Osteoblast (primary cell): ENCODE results near the gene MAP2K3. TPM values are rescaled to one million over a fixed set of nuclear protein-coding genes. Genes with fewer than 3 reads are reported as not detected.

Source experiments
- DNase-seq: peaks from one replicate; pipeline ENCODE4 v3.0.0; 2011; ENCODE audit warnings: low spot score, mixed read lengths; ENCODE audit not compliant: insufficient read length; ENCODE audit errors: missing footprints
- H2AFZ ChIP-seq: 2 replicates; pipeline ENCODE4 v1.6.0; 2011; ENCODE audit warnings: mild to moderate bottlenecking, low read length
- H3K27ac ChIP-seq: 2 replicates; pipeline ENCODE4 v1.5.1; 2011; ENCODE audit warnings: mild to moderate bottlenecking, low read depth, low read length, moderate library complexity
- H3K27me3 ChIP-seq: 2 replicates; pipeline ENCODE4 v1.6.0; 2012; ENCODE audit warnings: mild to moderate bottlenecking, control low read depth, inconsistent platforms, low read length, moderate library complexity; ENCODE audit not compliant: insufficient read depth
- H3K36me3 ChIP-seq: 2 replicates; pipeline ENCODE4 v1.5.1; 2011; ENCODE audit warnings: mild to moderate bottlenecking, low read length, control low read depth, moderate library complexity; ENCODE audit not compliant: insufficient read depth
- H3K4me1 ChIP-seq: 2 replicates; pipeline ENCODE4 v1.5.1; 2011; ENCODE audit warnings: mild to moderate bottlenecking, low read length, control low read depth, moderate library complexity; ENCODE audit not compliant: insufficient read depth
- H3K4me2 ChIP-seq: 2 replicates; pipeline ENCODE4 v1.6.0; 2011; ENCODE audit warnings: mild to moderate bottlenecking, low read length; ENCODE audit not compliant: insufficient read depth
- H3K4me3 ChIP-seq: fragments of 200-600 bp; sonication (generic); 3 replicates; pipeline ENCODE4 v1.5.1; 2012; ENCODE audit warnings: mild to moderate bottlenecking, low read length, inconsistent platforms; ENCODE audit not compliant: insufficient read depth
- H3K79me2 ChIP-seq: 2 replicates; pipeline ENCODE4 v1.6.0; 2012; ENCODE audit warnings: mild to moderate bottlenecking, low read length, control low read depth, inconsistent platforms; ENCODE audit not compliant: insufficient read depth
- H3K9me3 ChIP-seq: 2 replicates; pipeline ENCODE4 v1.5.1; 2011; ENCODE audit warnings: low read depth, low read length, control low read depth
- H4K20me1 ChIP-seq: 2 replicates; pipeline ENCODE4 v1.6.0; 2012; ENCODE audit warnings: mild to moderate bottlenecking, low read length, control low read depth; ENCODE audit not compliant: insufficient read depth
- total RNA-seq: library from RNA; depleted of rRNA; stranded (reverse); fragments of >200 nt; gene quantifications from 2 replicates; pipeline ENCODE4 v1.2.3, GENCODE V29; 2012
- TF ChIP-seq, protein P1 (sequence below): IDR thresholded peaks from 2 replicates; pipeline ENCODE4 v1.5.1; 2011; ENCODE audit warnings: mild to moderate bottlenecking, low read depth, low read length, moderate library complexity; ENCODE audit errors: extremely low read depth

MAP2K3 gene
- total RNA-seq, 1 donor: 27.5 TPM

DNA sequence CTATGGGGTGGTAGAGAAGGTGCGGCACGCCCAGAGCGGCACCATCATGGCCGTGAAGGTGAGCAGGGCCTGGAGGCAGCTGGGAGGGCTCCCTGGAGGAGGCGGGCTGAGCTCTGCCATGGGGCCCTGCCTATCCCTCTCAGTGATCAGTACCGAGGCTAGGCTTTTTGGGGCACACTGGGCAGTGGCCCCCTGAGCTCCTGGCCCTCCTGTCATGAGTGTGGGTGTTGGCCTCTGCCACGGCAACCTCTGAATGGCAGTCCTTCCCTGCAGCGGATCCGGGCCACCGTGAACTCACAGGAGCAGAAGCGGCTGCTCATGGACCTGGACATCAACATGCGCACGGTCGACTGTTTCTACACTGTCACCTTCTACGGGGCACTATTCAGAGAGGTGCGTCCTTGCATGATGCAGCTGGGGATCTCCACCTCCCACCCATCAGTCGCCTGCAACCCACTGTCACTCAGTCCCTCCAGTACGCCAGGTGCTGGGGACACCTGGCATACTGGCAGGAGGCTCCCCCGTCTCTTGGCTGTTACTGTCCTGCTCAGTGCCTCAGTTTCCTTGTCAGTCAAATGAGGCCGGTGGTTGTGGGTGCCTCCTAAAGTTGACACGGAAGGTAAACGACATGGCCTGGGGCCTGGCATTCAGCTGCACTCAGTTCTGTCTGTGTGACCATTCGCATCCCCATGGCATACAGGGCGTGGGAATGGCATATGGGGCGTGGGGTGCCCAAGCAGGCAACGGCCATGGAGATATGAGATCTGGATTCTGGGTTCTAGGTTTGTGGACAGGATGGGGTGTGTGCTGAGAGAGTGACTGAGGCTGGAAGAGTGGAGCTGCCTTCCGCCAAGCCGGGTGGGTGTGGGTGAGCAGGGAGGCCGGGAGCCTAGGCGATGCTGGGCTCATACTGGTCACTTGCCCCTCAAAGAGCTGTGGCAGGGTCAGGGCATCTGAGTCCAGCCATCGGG is 16.4 kb downstream of the MAP2K3 start:
- TF ChIP-seq, protein P1, sequence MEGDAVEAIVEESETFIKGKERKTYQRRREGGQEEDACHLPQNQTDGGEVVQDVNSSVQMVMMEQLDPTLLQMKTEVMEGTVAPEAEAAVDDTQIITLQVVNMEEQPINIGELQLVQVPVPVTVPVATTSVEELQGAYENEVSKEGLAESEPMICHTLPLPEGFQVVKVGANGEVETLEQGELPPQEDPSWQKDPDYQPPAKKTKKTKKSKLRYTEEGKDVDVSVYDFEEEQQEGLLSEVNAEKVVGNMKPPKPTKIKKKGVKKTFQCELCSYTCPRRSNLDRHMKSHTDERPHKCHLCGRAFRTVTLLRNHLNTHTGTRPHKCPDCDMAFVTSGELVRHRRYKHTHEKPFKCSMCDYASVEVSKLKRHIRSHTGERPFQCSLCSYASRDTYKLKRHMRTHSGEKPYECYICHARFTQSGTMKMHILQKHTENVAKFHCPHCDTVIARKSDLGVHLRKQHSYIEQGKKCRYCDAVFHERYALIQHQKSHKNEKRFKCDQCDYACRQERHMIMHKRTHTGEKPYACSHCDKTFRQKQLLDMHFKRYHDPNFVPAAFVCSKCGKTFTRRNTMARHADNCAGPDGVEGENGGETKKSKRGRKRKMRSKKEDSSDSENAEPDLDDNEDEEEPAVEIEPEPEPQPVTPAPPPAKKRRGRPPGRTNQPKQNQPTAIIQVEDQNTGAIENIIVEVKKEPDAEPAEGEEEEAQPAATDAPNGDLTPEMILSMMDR: no peak
- Histone ChIP-seq H3K9me3 (no peaks in the 10 kb centered on the region), H3K27ac (no peak overlapping the region), H3K4me3 (no peak overlapping the region), H3K79me2 (peaks cover 89% of the 10 kb centered on the region), H3K4me1 (peaks cover 5% of the 10 kb centered on the region), H3K27me3 (no peaks in the 10 kb centered on the region), H4K20me1 (peaks cover 73% of the 10 kb centered on the region), H3K36me3 (peaks cover 73% of the 10 kb centered on the region), H2AFZ (no peak overlapping the region), H3K4me2 (no peak overlapping the region)
- peak; percentile 76 for DNase-seq

DNA sequence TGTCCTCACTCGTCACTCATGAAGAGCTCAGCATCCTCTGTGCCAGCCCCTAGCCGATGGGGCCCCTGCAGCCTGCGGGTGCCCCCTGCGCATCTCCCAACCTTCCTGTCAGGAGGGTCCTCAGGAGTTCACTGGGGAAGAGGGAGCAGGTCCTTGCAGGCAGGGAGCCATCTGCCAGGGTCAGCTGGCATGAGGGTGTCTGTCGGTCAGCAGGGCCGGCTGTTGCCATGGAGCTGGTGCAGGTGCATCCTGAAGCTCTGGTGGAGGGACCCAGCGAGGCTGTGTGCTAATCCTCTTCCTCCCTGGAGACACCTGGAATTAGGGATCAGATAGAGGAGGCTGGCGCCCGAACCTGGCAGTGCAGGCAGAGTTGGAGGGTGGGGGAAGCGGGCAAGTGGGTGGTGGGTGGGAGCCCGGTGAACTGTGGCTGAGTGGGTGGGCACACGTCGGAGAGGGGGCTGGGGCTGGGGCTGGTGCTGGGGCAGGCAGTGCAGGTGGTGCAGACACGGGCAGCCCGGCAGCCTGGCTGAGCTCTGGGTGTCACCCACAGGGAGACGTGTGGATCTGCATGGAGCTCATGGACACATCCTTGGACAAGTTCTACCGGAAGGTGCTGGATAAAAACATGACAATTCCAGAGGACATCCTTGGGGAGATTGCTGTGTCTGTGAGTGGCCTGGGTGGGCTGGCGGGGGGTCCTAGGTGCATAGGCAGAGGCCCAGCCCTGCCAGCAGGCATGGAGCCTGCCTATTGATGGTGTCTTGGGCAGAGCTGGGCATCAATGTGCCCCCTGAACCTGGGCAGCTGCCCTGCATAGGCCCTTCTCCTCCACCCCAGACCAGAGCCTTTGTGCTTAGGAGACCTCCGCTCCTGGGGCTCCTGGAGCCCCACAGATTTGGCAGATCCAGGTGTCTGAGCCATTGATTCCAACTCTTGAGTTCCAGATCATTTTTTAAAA is 17.4 kb downstream of the MAP2K3 start:
- peaks cover 79% of the 10 kb centered on the region for H3K79me2 ChIP-seq
- H3K4me1 ChIP-seq: no peaks in the 10 kb centered on the region
- no peaks in the 10 kb centered on the region for H3K27me3 ChIP-seq
- no peaks in the 10 kb centered on the region for H3K9me3 ChIP-seq
- DNase-seq: peak; percentile 61
- no peak overlapping the region for H3K27ac ChIP-seq
- H3K4me3 ChIP-seq: no peak overlapping the region
- no peak overlapping the region for H3K4me2 ChIP-seq
- H2AFZ ChIP-seq: no peak overlapping the region
- peaks cover 83% of the 10 kb centered on the region for H3K36me3 ChIP-seq
- H4K20me1 ChIP-seq: peaks cover 63% of the 10 kb centered on the region
- TF ChIP-seq, protein P1: no peak

DNA sequence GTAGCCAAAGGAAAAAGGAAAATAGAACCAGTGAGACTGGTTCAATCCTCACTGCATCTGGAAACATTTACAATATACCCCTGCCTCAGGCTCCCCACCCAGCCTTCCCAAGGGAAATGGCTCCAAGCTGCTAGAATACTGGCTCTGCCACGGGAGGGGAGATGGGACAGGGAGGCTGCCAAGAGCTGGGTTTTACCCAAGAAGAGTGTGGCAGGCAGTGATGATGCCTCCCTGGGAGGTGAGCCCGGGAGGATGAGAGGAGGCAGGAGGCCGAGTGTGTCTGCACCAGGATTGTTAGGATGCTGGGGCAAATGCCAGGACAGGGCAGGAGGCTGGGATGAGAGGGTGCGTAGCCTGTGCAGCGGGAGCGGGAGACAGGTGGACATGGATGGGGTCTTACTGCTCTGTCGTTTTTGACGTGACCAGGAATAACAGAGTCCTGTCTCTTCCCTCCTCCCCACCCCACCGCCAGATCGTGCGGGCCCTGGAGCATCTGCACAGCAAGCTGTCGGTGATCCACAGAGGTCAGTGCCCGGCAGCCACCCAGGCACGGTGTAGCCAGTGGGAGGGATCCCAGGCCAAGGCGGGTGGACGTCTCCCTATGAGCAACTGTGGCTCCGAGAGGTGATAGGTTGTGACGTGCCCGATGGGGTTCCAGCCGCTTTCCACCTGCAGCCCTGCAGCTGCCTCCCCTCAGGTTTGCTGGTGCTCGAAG is 18.4 kb downstream of the MAP2K3 start:
- Histone ChIP-seq H3K4me1 (no peaks in the 10 kb centered on the region), H3K9me3 (no peaks in the 10 kb centered on the region), H4K20me1 (peaks cover 53% of the 10 kb centered on the region), H3K79me2 (peaks cover 69% of the 10 kb centered on the region), H3K4me2 (no peak overlapping the region), H3K27ac (no peak overlapping the region), H3K4me3 (no peak overlapping the region), H3K27me3 (no peaks in the 10 kb centered on the region), H3K36me3 (peaks cover 85% of the 10 kb centered on the region), H2AFZ (no peak overlapping the region)
- peak; percentile 75 for DNase-seq
- TF ChIP-seq, protein P1: no peak
